ENCODE results near the gene MAPK6.

MAPK6 gene

DNA sequence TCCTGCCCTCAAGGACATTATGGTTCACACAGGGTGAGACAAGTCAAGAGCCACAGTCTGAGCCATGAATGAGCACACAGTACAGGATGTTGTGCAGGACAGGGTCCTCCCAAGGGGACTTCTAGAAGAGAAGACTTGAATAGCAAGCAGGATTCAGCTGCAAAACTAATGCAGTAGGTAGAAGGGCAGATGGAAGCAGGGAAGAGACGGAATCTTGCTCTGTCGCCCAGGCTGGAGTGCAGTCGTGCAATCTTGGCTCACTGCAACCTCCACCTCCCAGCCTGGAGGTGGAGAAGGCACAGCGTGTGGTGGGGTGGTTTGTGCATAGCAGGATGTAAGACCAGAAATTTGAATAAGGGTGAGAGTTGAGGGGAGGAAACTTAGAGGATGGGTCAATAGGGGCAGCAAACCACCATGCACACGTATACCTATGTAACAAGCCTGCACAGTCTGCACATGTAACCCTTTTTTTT lies 85.5 kb downstream of the MAPK6 start:
- ChIA-PET POLR2A (interaction anchor here (0.6 kb wide), 1 partner anchor 99 kb away, joined by 3 read pairs; no protein-coding TSS in a partner anchor), CTCF (interaction anchor here (0.6 kb wide), 1 partner anchor 46 kb away, joined by 3 read pairs; no protein-coding TSS in a partner anchor)
- no peak overlapping the region for H3K4me3 ChIP-seq (ENCODE audit: low read depth, low read length)
- no peaks in the 10 kb centered on the region for H3K9me3 ChIP-seq (ENCODE audit: control insufficient read depth, insufficient read depth, low read depth, low read length)
- TF ChIP-seq SP3 (tag by site-specific recombination; IDR thresholded peaks at IDR 0.05): no peak
- no peak for TF ChIP-seq KLF7 (tag by site-specific recombination; IDR thresholded peaks at IDR 0.05; ENCODE audit: borderline replicate concordance)
- no peak for TF ChIP-seq ZNF629 (tag by site-specific recombination; IDR thresholded peaks at IDR 0.05)
- TF ChIP-seq ZNF660 (tag by site-specific recombination; IDR thresholded peaks at IDR 0.05): no peak
- no peak for TF ChIP-seq ZNF747 (tag by site-specific recombination; IDR thresholded peaks at IDR 0.05)
- TF ChIP-seq KLF1 (tag by site-specific recombination; IDR thresholded peaks at IDR 0.05): no peak
- TF ChIP-seq ZNF768 (tag by site-specific recombination; IDR thresholded peaks at IDR 0.05): no peak
- TF ChIP-seq ZNF548 (tag by site-specific recombination; IDR thresholded peaks at IDR 0.05): no peak
- TF ChIP-seq ZNF138 (tag by site-specific recombination; IDR thresholded peaks at IDR 0.05; ENCODE audit: borderline replicate concordance): no peak
- no peak for TF ChIP-seq ZIC2 (tag by site-specific recombination; IDR thresholded peaks at IDR 0.05)
- TF ChIP-seq SCRT1 (tag by site-specific recombination; IDR thresholded peaks at IDR 0.05; ENCODE audit: borderline replicate concordance): no peak
- TF ChIP-seq OVOL3 (tag by site-specific recombination; IDR thresholded peaks at IDR 0.05): no peak
- no peak for TF ChIP-seq ZFP37 (tag by site-specific recombination; IDR thresholded peaks at IDR 0.05)
- no peak for TF ChIP-seq ZNF555 (tag by site-specific recombination; conservative IDR thresholded peaks at IDR 0.05)
- TF ChIP-seq ZNF530 (tag by site-specific recombination; IDR thresholded peaks at IDR 0.05; ENCODE audit: low read depth): no peak
- no peak for TF ChIP-seq ZNF214 (tag by site-specific recombination; IDR thresholded peaks at IDR 0.05; ENCODE audit: borderline replicate concordance)
- no peak for TF ChIP-seq ZNF175 (tag by site-specific recombination; IDR thresholded peaks at IDR 0.05)
- TF ChIP-seq ZNF311 (tag by site-specific recombination; IDR thresholded peaks at IDR 0.05; ENCODE audit: borderline replicate concordance): no peak
- TF ChIP-seq YY1 (tag by site-specific recombination; IDR thresholded peaks at IDR 0.05): no peak
- TF ChIP-seq ZSCAN30 (tag by site-specific recombination; IDR thresholded peaks at IDR 0.05): no peak
- 0 out of 2 replicates have a peak, but pooled peaks cover 2% of the 10 kb centered on the region for H3K4me1 ChIP-seq (ENCODE audit: control insufficient read depth, insufficient read depth, low read length)
- no peak overlapping the region for H3K27ac ChIP-seq (ENCODE audit: extremely low read depth, low read depth, low read length)
- no peaks in the 10 kb centered on the region for H3K36me3 ChIP-seq (ENCODE audit: control insufficient read depth in 2 of 2, insufficient read depth in 1 of 2, low read length in 2 of 2)

DNA sequence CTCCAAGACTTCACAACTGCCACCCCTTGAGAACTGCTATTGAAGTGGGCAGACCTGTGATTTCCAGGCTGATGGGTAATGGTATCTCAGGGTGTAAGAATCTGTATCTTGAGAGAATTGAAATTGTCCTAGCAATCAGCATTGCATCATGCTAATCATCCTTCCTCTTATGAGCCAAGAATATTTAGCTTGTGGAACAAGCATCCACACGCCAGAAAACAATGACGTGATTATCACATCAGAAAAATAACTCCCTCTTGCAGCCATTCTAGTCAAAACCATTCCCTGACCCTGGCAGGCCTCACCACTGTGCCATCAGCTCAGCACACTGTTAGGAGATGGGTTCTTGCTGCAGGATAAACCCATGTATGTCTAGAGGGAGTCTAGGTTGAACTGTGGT lies 86.8 kb downstream of the MAPK6 start:
- no peak overlapping the region for H3K27ac ChIP-seq (ENCODE audit: extremely low read depth, low read depth, low read length)
- H3K4me3 ChIP-seq (ENCODE audit: low read depth, low read length): no peak overlapping the region
- POLR2A ChIA-PET: no interaction called here
- no peaks in the 10 kb centered on the region for H3K36me3 ChIP-seq (ENCODE audit: control insufficient read depth in 2 of 2, insufficient read depth in 1 of 2, low read length in 2 of 2)
- no peaks in the 10 kb centered on the region for H3K9me3 ChIP-seq (ENCODE audit: control insufficient read depth, insufficient read depth, low read depth, low read length)
- 0 out of 2 replicates have a peak, but pooled peaks cover 2% of the 10 kb centered on the region for H3K4me1 ChIP-seq (ENCODE audit: control insufficient read depth, insufficient read depth, low read length)
- CTCF ChIA-PET: no interaction called here
- TF ChIP-seq ZNF341 (tag by site-specific recombination; IDR thresholded peaks at IDR 0.05; ENCODE audit: low read depth) (no peak), HOXD13 (CRISPR knock-in tag; IDR thresholded peaks at IDR 0.05; ENCODE audit: borderline replicate concordance) (no peak), ZNF677 (tag by site-specific recombination; IDR thresholded peaks at IDR 0.05) (no peak), ZXDB (tag by site-specific recombination; IDR thresholded peaks at IDR 0.05) (no peak), ZNF561 (tag by site-specific recombination; IDR thresholded peaks at IDR 0.05; ENCODE audit: borderline replicate concordance) (no peak), MEIS1 (CRISPR knock-in tag; IDR thresholded peaks at IDR 0.05; ENCODE audit: borderline replicate concordance) (no peak), ZNF596 (tag by site-specific recombination; IDR thresholded peaks at IDR 0.05) (no peak), ZNF223 (tag by site-specific recombination; IDR thresholded peaks at IDR 0.05) (no peak), ZEB2 (tag by site-specific recombination; IDR thresholded peaks at IDR 0.05) (no peak), ZNF558 (tag by site-specific recombination; IDR thresholded peaks at IDR 0.05) (no peak), ZBTB17 (tag by site-specific recombination; IDR thresholded peaks at IDR 0.05) (no peak), SETDB1 (IDR thresholded peaks at IDR 0.05; ENCODE audit: insufficient read length, low read length) (no peak), ZNF426 (tag by site-specific recombination; IDR thresholded peaks at IDR 0.05) (no peak), ZNF701 (tag by site-specific recombination; IDR thresholded peaks at IDR 0.05) (no peak)
- TF ChIP-seq, protein P1, sequence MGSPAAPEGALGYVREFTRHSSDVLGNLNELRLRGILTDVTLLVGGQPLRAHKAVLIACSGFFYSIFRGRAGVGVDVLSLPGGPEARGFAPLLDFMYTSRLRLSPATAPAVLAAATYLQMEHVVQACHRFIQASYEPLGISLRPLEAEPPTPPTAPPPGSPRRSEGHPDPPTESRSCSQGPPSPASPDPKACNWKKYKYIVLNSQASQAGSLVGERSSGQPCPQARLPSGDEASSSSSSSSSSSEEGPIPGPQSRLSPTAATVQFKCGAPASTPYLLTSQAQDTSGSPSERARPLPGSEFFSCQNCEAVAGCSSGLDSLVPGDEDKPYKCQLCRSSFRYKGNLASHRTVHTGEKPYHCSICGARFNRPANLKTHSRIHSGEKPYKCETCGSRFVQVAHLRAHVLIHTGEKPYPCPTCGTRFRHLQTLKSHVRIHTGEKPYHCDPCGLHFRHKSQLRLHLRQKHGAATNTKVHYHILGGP (tag by site-specific recombination; IDR thresholded peaks at IDR 0.05): no peak
- TF ChIP-seq, protein P2, sequence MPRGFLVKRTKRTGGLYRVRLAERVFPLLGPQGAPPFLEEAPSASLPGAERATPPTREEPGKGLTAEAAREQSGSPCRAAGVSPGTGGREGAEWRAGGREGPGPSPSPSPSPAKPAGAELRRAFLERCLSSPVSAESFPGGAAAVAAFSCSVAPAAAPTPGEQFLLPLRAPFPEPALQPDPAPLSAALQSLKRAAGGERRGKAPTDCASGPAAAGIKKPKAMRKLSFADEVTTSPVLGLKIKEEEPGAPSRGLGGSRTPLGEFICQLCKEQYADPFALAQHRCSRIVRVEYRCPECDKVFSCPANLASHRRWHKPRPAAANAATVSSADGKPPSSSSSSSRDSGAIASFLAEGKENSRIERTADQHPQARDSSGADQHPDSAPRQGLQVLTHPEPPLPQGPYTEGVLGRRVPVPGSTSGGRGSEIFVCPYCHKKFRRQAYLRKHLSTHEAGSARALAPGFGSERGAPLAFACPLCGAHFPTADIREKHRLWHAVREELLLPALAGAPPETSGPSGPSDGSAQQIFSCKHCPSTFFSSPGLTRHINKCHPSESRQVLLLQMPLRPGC (tag by site-specific recombination; IDR thresholded peaks at IDR 0.05): no peak
